Cardiac muscle cell (in vitro differentiated cells and primary cell): Measurements from ENCODE around the gene FCN1. TPM values are rescaled to one million over a fixed set of nuclear protein-coding genes. Genes with fewer than 3 reads are reported as not detected.

ENCODE experiments used
- DNase-seq, 2 donors: peaks; one replicate each; pipeline versions ENCODE4 v3.0.0 to v3.0.0-alpha.2; 2010 to 2017; ENCODE audit warnings: low read depth in 1 of 2, low spot score in 1 of 2
- H3K27ac ChIP-seq: fragments of 200-600 bp; sonication (generic); 2 replicates; pipeline ENCODE4 v1.5.1; 2016
- H3K27me3 ChIP-seq: fragments of 200-600 bp; sonication (generic); 2 replicates; pipeline ENCODE4 v1.6.0; 2016; ENCODE audit warnings: control low read depth
- H3K36me3 ChIP-seq: fragments of 200-600 bp; sonication (generic); 2 replicates; pipeline ENCODE4 v1.5.1; 2016; ENCODE audit warnings: control low read depth
- H3K4me1 ChIP-seq: fragments of 200-600 bp; sonication (generic); 2 replicates; pipeline ENCODE4 v1.8.1; 2017; ENCODE audit warnings: low read depth, mild to moderate bottlenecking, mixed run types
- H3K4me3 ChIP-seq: fragments of 200-600 bp; sonication (generic); 2 replicates; pipeline ENCODE4 v1.5.1; 2016; ENCODE audit warnings: mild to moderate bottlenecking
- H3K9me3 ChIP-seq: fragments of 200-600 bp; sonication (generic); 2 replicates; pipeline ENCODE4 v1.5.1; 2017; ENCODE audit warnings: low read depth, mild to moderate bottlenecking, control low read depth
- CTCF ChIP-seq: IDR thresholded peaks from 2 replicates; pipeline ENCODE4 v1.5.1; 2012; ENCODE audit warnings: low read depth, mild to moderate bottlenecking, low read length
- polyA plus RNA-seq: library from polyadenylated mRNA; unstranded; fragments of >200 nt; fragmentation: Nextera tagmentation; extraction: Ambion mirVana; gene quantifications from 2 replicates; pipeline ENCODE4 v1.2.1, GENCODE V29; 2016
- total RNA-seq: library from RNA; depleted of rRNA; stranded (reverse); fragments of >200 nt; gene quantifications from 2 replicates; pipeline ENCODE4 v1.2.3, GENCODE V29; 2016

Gene FCN1
- total and polyA plus RNA-seq, 2 experiments from 2014 or later: not detected

- Histone ChIP-seq H3K4me3 (no peak overlapping the region), H3K36me3 (no peaks in the 10 kb centered on the region), H3K27ac (no peak overlapping the region), H3K27me3 (no peaks in the 10 kb centered on the region), H3K4me1 (no peaks in the 10 kb centered on the region), H3K9me3 (no peaks in the 10 kb centered on the region)
- DNase-seq: no peak
- TF ChIP-seq CTCF: no peak
Measured at GRCh38 chr9:134938346-134939079, 20.8 kb upstream of the FCN1 start.

GRCh38 chr9:134937566-134938345, 20.0 kb upstream of the FCN1 start:
- no peak overlapping the region for H3K27ac ChIP-seq
- no peaks in the 10 kb centered on the region for H3K27me3 ChIP-seq
- no peak for TF ChIP-seq CTCF
- H3K4me3 ChIP-seq: no peak overlapping the region
- H3K4me1 ChIP-seq: no peaks in the 10 kb centered on the region
- H3K9me3 ChIP-seq: no peaks in the 10 kb centered on the region
- no peaks in the 10 kb centered on the region for H3K36me3 ChIP-seq
- no peak for DNase-seq

GRCh38 chr9:134937164-134937555, 19.4 kb upstream of the FCN1 start:
- no peak overlapping the region for H3K4me3 ChIP-seq
- DNase-seq: no peak
- TF ChIP-seq CTCF: no peak
- H3K9me3 ChIP-seq: no peaks in the 10 kb centered on the region
- H3K27me3 ChIP-seq: no peaks in the 10 kb centered on the region
- no peaks in the 10 kb centered on the region for H3K4me1 ChIP-seq
- H3K36me3 ChIP-seq: no peaks in the 10 kb centered on the region
- no peak overlapping the region for H3K27ac ChIP-seq

GRCh38 chr9:134936346-134937163, 18.8 kb upstream of the FCN1 start:
- no peak for DNase-seq
- no peak for TF ChIP-seq CTCF
- no peaks in the 10 kb centered on the region for H3K4me1 ChIP-seq
- no peak overlapping the region for H3K27ac ChIP-seq
- H3K4me3 ChIP-seq: no peak overlapping the region
- H3K9me3 ChIP-seq: no peaks in the 10 kb centered on the region
- no peaks in the 10 kb centered on the region for H3K36me3 ChIP-seq
- H3K27me3 ChIP-seq: no peaks in the 10 kb centered on the region

GRCh38 chr9:134935701-134936345, 18.1 kb upstream of the FCN1 start:
- no peaks in the 10 kb centered on the region for H3K36me3 ChIP-seq
- H3K27ac ChIP-seq: no peak overlapping the region
- H3K4me1 ChIP-seq: no peaks in the 10 kb centered on the region
- H3K9me3 ChIP-seq: no peaks in the 10 kb centered on the region
- H3K4me3 ChIP-seq: no peak overlapping the region
- TF ChIP-seq CTCF: no peak
- no peak for DNase-seq
- H3K27me3 ChIP-seq: no peaks in the 10 kb centered on the region
